Mammary epithelial cell (primary cell): ENCODE results near the gene SLC7A10.

Experiments
- CTCF ChIP-seq, 2 donors: IDR thresholded peaks in 1 of 2; conservative IDR thresholded peaks in 1 of 2; 2 replicates each; pipeline ENCODE4 v1.5.1; 2011 to 2012; ENCODE audit warnings: inconsistent platforms in 2 of 2, low read length in 2 of 2, mild to moderate bottlenecking in 2 of 2, control low read depth in 1 of 2, low read depth in 1 of 2; ENCODE audit not compliant: insufficient read depth in 1 of 2; ENCODE audit errors: extremely low read depth in 1 of 2
- EZH2 ChIP-seq: IDR thresholded peaks from 2 replicates; pipeline ENCODE4 v1.6.1; 2012; ENCODE audit warnings: low read length, inconsistent platforms, borderline replicate concordance

GRCh38 chr19:33242911-33243310 is 17.3 kb upstream of the SLC7A10 start:
- TF ChIP-seq CTCF (conservative IDR thresholded peaks at IDR 0.05 in 1 of 2, IDR thresholded peaks at IDR 0.05 in 1 of 2; ENCODE audit: extremely low read depth in 1 of 2, insufficient read depth in 1 of 2, low read depth in 1 of 2, low read length in 2 of 2) = no peak
- TF ChIP-seq EZH2 = no peak
